ENCODE results near the gene UROS.

UROS gene

DNA sequence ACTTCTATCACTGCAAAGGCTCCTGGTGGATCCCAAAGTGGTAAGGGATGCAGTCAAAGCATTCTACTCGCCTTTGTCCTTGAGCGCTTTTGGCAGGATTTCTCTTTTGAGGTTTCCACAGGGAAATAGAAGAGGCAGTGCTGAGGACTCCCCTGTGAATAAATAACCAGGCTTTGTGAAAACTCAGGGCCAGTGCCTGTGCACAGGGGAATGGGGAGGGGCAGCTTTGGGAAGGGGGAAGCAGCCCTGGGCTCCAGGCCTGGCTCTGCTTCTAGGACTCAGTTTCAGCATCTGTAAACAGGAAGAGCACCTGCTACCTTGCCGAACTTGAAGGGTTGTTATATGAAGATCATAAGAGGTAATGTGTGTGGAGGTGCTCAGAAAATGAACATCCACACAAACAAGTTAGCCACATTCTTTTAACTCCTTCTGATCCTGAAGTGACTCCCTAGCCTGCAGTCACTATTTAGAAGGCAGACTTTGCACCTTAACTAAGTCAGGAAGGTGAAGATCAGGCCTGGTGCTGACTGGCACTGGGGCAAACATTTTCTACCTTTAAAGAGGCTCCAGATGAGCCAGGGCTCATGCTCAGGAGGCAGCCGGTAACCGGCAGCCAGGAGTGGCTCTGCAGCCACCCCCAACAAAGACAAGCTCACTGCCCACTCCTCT, 24.9 kb downstream of the UROS start:
- TF ChIP-seq ZBTB7A (IDR thresholded peaks at IDR 0.05; ENCODE audit: low read depth) (no peak), CEBPB (IDR thresholded peaks at IDR 0.05) (no peak), EGR1 (IDR thresholded peaks at IDR 0.05) (no peak)

GRCh38 chr10:125797424-125797823, 25.6 kb downstream of the UROS start:
- TF ChIP-seq YY1 (IDR thresholded peaks at IDR 0.05; ENCODE audit: low read depth) (no peak), CEBPB (IDR thresholded peaks at IDR 0.05) (no peak), REST (IDR thresholded peaks at IDR 0.05; ENCODE audit: low read depth) (no peak), CREB1 (IDR thresholded peaks at IDR 0.05; ENCODE audit: low read depth) (no peak), EP300 (IDR thresholded peaks at IDR 0.05; ENCODE audit: borderline replicate concordance) (no peak), ZBTB7A (IDR thresholded peaks at IDR 0.05; ENCODE audit: low read depth) (no peak), TAF1 (IDR thresholded peaks at IDR 0.05; ENCODE audit: low read depth) (no peak), TEAD4 (IDR thresholded peaks at IDR 0.05) (no peak), FOXM1 (IDR thresholded peaks at IDR 0.05; ENCODE audit: borderline replicate concordance, low read depth) (no peak)
- TF ChIP-seq, protein P1, sequence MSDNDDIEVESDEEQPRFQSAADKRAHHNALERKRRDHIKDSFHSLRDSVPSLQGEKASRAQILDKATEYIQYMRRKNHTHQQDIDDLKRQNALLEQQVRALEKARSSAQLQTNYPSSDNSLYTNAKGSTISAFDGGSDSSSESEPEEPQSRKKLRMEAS (IDR thresholded peaks at IDR 0.05) = no peak

GRCh38 chr10:125795637-125796190, 27.3 kb downstream of the UROS start:
- TF ChIP-seq TAF1 (IDR thresholded peaks at IDR 0.05; ENCODE audit: low read depth) = no peak
- TF ChIP-seq CREB1 (IDR thresholded peaks at IDR 0.05; ENCODE audit: low read depth) = no peak
- no peak for TF ChIP-seq TCF12 (IDR thresholded peaks at IDR 0.05; ENCODE audit: low read depth)
- TF ChIP-seq ZBTB7A (IDR thresholded peaks at IDR 0.05; ENCODE audit: low read depth) = no peak
- TF ChIP-seq, protein P1 (IDR thresholded peaks at IDR 0.05) = no peak
- no peak for TF ChIP-seq NFIC (IDR thresholded peaks at IDR 0.05)
- no peak for TF ChIP-seq TEAD4 (IDR thresholded peaks at IDR 0.05)
- no peak for TF ChIP-seq REST (IDR thresholded peaks at IDR 0.05; ENCODE audit: low read depth)
- no peak for TF ChIP-seq RAD21 (IDR thresholded peaks at IDR 0.05; ENCODE audit: low read depth)

GRCh38 chr10:125795128-125795527, 27.9 kb downstream of the UROS start:
- TF ChIP-seq, protein P1 (IDR thresholded peaks at IDR 0.05) = no peak
- TF ChIP-seq CREB1 (IDR thresholded peaks at IDR 0.05; ENCODE audit: low read depth) = no peak
- TF ChIP-seq NFIC (IDR thresholded peaks at IDR 0.05) = no peak
- no peak for TF ChIP-seq FOXM1 (IDR thresholded peaks at IDR 0.05; ENCODE audit: borderline replicate concordance, low read depth)
- no peak for TF ChIP-seq YY1 (IDR thresholded peaks at IDR 0.05; ENCODE audit: low read depth)
- TF ChIP-seq EP300 (IDR thresholded peaks at IDR 0.05; ENCODE audit: borderline replicate concordance) = no peak
- no peak for TF ChIP-seq ZBTB7A (IDR thresholded peaks at IDR 0.05; ENCODE audit: low read depth)
- TF ChIP-seq TAF1 (IDR thresholded peaks at IDR 0.05; ENCODE audit: low read depth) = no peak
- no peak for TF ChIP-seq USF1 (IDR thresholded peaks at IDR 0.05)
- TF ChIP-seq CEBPB (IDR thresholded peaks at IDR 0.05) = no peak
- no peak for TF ChIP-seq EGR1 (IDR thresholded peaks at IDR 0.05)
- TF ChIP-seq TEAD4 (IDR thresholded peaks at IDR 0.05) = no peak
- no peak for TF ChIP-seq TCF12 (IDR thresholded peaks at IDR 0.05; ENCODE audit: low read depth)

GRCh38 chr10:125792342-125793300, 30.4 kb downstream of the UROS start:
- no peak for TF ChIP-seq ZBTB7A (IDR thresholded peaks at IDR 0.05; ENCODE audit: low read depth)
- TF ChIP-seq YY1 (IDR thresholded peaks at IDR 0.05; ENCODE audit: low read depth) = no peak
- TF ChIP-seq NFIC (IDR thresholded peaks at IDR 0.05) = no peak
- no peak for TF ChIP-seq REST (IDR thresholded peaks at IDR 0.05; ENCODE audit: low read depth)
- TF ChIP-seq RAD21 (IDR thresholded peaks at IDR 0.05; ENCODE audit: low read depth) = no peak
- TF ChIP-seq CEBPB (IDR thresholded peaks at IDR 0.05) = no peak
- no peak for TF ChIP-seq TEAD4 (IDR thresholded peaks at IDR 0.05)
- no peak for TF ChIP-seq USF1 (IDR thresholded peaks at IDR 0.05)
- no peak for TF ChIP-seq EGR1 (IDR thresholded peaks at IDR 0.05)
- no peak for TF ChIP-seq EP300 (IDR thresholded peaks at IDR 0.05; ENCODE audit: borderline replicate concordance)
- no peak for TF ChIP-seq TCF12 (IDR thresholded peaks at IDR 0.05; ENCODE audit: low read depth)
- TF ChIP-seq, protein P1 (IDR thresholded peaks at IDR 0.05) = no peak
- TF ChIP-seq FOXM1 (IDR thresholded peaks at IDR 0.05; ENCODE audit: borderline replicate concordance, low read depth) = no peak

Data from Ishikawa (cell line).